Endothelial cell of umbilical vein (primary cell): ENCODE results near the gene VGLL1. TPM values are rescaled to one million over a fixed set of nuclear protein-coding genes. Genes with fewer than 3 reads are reported as not detected.

Experiments used
- BruUV-seq: library from RNA; stranded (reverse); fragments of 400-500 nt; replicated peaks from 2 replicates; lab custom pipeline; 2021; lab: Mats Ljungman, UMichigan
- CTCF ChIA-PET: fragments of 300-600, 350-600 bp; sonication (Branson Sonifier 250); formaldehyde crosslinking; loops from one replicate; lab custom pipeline; 2021; ENCODE audit warnings: antibody characterized with exemption, inconsistent platforms; lab: Charles Lee
- POLR2A ChIA-PET: fragments of 300-600, 350-600 bp; sonication (Branson Sonifier 250); formaldehyde crosslinking; loops from one replicate; lab custom pipeline; 2021; ENCODE audit warnings: antibody characterized with exemption, inconsistent platforms; lab: Charles Lee
- DNase-seq: peaks from one replicate; pipeline ENCODE4 v3.0.0-alpha.2; 2011; ENCODE audit warnings: low read depth, low spot score
- FAIRE-seq: peaks from 2 replicates; lab custom pipeline; 2011; peaks lifted over from hg19 to GRCh38; lab: Jason Lieb, UNC
- H2AFZ ChIP-seq: 2 replicates; pipeline ENCODE4 v1.6.0; 2012; ENCODE audit warnings: low read depth, low read length, control low read depth, inconsistent platforms
- H3K27ac ChIP-seq: 2 replicates; pipeline ENCODE4 v1.5.1; 2011; ENCODE audit warnings: low read depth, mild to moderate bottlenecking, control low read depth, low read length, moderate library complexity; ENCODE audit not compliant: insufficient read depth
- H3K27me3 ChIP-seq, 2 experiments: 2 replicates each; pipeline versions ENCODE4 v1.6.0 to v1.6.1; 2011; ENCODE audit warnings: low read length in 2 of 2, mixed read lengths in 1 of 2; ENCODE audit not compliant: control insufficient read depth in 2 of 2, insufficient read depth in 2 of 2
- H3K36me3 ChIP-seq, 2 experiments: 2 replicates in 1 of 2; 3 replicates in 1 of 2; pipeline ENCODE4 v1.5.1; 2011; ENCODE audit warnings: low read length in 2 of 2, mild to moderate bottlenecking in 1 of 2, moderate library complexity in 1 of 2; ENCODE audit not compliant: control insufficient read depth in 2 of 2, insufficient read depth in 2 of 2; ENCODE audit errors: extremely low read depth in 1 of 2
- H3K4me1 ChIP-seq: 3 replicates; pipeline ENCODE4 v1.5.1; 2011; ENCODE audit warnings: mild to moderate bottlenecking, low read length; ENCODE audit not compliant: control insufficient read depth, insufficient read depth; ENCODE audit errors: extremely low read depth
- H3K4me2 ChIP-seq: 2 replicates; pipeline ENCODE4 v1.6.1; 2011; ENCODE audit warnings: low read length, control low read depth, mixed read lengths; ENCODE audit not compliant: insufficient read depth
- H3K4me3 ChIP-seq, 3 experiments: fragments of 200-600 bp in 1 of 3; sonication (generic), shearing (Covaris generic) in 1 of 3; replicated peaks in 1 of 3; 2 replicates each; pipeline ENCODE4 v1.5.1; 2011 to 2016; ENCODE audit warnings: control low read depth in 3 of 3, low read length in 3 of 3, mild to moderate bottlenecking in 2 of 3, inconsistent platforms in 1 of 3, low read depth in 1 of 3, moderate library complexity in 1 of 3; ENCODE audit not compliant: insufficient read depth in 1 of 3
- H3K79me2 ChIP-seq: 2 replicates; pipeline ENCODE4 v1.6.0; 2012; ENCODE audit warnings: low read length, inconsistent platforms; ENCODE audit not compliant: control insufficient read depth, insufficient read depth
- H3K9ac ChIP-seq: replicated peaks from 2 replicates; pipeline ENCODE3; 2011; ENCODE audit warnings: low read length, control low read depth; ENCODE audit not compliant: insufficient read depth; ENCODE audit errors: extremely low read depth
- H3K9me1 ChIP-seq: replicated peaks from 3 replicates; pipeline ENCODE4 v1.6.0; 2011; ENCODE audit warnings: mild to moderate bottlenecking, low read length; ENCODE audit not compliant: control insufficient read depth, insufficient read depth; ENCODE audit errors: extremely low read depth
- H3K9me3 ChIP-seq: replicated peaks from 2 replicates; pipeline ENCODE4 v1.5.1; 2012; ENCODE audit warnings: low read length, inconsistent platforms; ENCODE audit not compliant: control insufficient read depth, insufficient read depth
- H4K20me1 ChIP-seq: replicated peaks from 2 replicates; pipeline ENCODE3; 2011; ENCODE audit warnings: mild to moderate bottlenecking, low read length; ENCODE audit not compliant: control insufficient read depth, insufficient read depth; ENCODE audit errors: extremely low read depth
- EZH2 ChIP-seq: IDR thresholded peaks from 2 replicates; pipeline ENCODE4 v1.6.1; 2012; ENCODE audit warnings: borderline replicate concordance, low read depth, mild to moderate bottlenecking, moderate library complexity, low read length, inconsistent platforms; ENCODE audit not compliant: severe bottlenecking
- FOS ChIP-seq: IDR thresholded peaks from 2 replicates; pipeline ENCODE4 v1.6.1; 2011; ENCODE audit warnings: mild to moderate bottlenecking, low read length, moderate library complexity, borderline replicate concordance; ENCODE audit not compliant: insufficient read depth
- GATA2 ChIP-seq: IDR thresholded peaks from 2 replicates; pipeline ENCODE4 v1.7.0; 2011; ENCODE audit warnings: low read depth, mild to moderate bottlenecking, moderate library complexity, mixed read lengths, low read length; ENCODE audit not compliant: insufficient read length, insufficient read depth
- JUN ChIP-seq: IDR thresholded peaks from 2 replicates; pipeline ENCODE4 v1.6.1; 2011; ENCODE audit warnings: borderline replicate concordance, low read depth; ENCODE audit not compliant: insufficient read length, insufficient read depth
- MYC ChIP-seq: IDR thresholded peaks from one replicate; pipeline ENCODE4 v1.6.1; 2011; ENCODE audit warnings: mild to moderate bottlenecking, low read depth, low read length
- POLR2A ChIP-seq: IDR thresholded peaks from 2 replicates; pipeline ENCODE4 v1.6.1; 2012; ENCODE audit warnings: low read depth, mild to moderate bottlenecking, control low read depth, low read length
- POLR2AphosphoS5 ChIP-seq: IDR thresholded peaks from 2 replicates; pipeline ENCODE4 v1.6.1; 2012; ENCODE audit warnings: low read depth, mild to moderate bottlenecking, control low read depth, low read length, moderate library complexity; ENCODE audit not compliant: insufficient read depth
- dilution Hi-C: fragments of 300-500 bp; cut with MboI; formaldehyde crosslinking; loops from one replicate; pipeline ENCODE4 v1.15.0; 2019; ENCODE audit warnings: low sequenced_read_pairs; ENCODE audit not compliant: extremely low pct_ligation_motif_present
- intact Hi-C: fragments of 100-400 bp; cut with micrococcal nuclease; formaldehyde crosslinking; loops from one replicate; pipeline ENCODE4 v1.10.0; 2022
- polyA plus RNA-seq, 4 experiments: library from polyadenylated mRNA; depleted of rRNA in 3 of 4; stranded (reverse) in 3 of 4; unstranded in 1 of 4; fragments of >200 nt; gene quantifications; 2 replicates each; pipeline versions ENCODE4 v1.2.1 to v1.2.3, GENCODE V29; 2011 to 2012; ENCODE audit warnings: missing spikeins in 1 of 4
- total RNA-seq: library from RNA; stranded (reverse); gene quantifications from 2 replicates; pipeline ENCODE4 v1.2.3, GENCODE V29; 2021
- TF ChIP-seq, protein P1 (sequence below): IDR thresholded peaks from 2 replicates; pipeline ENCODE4 v1.6.1; 2011; ENCODE audit not compliant: insufficient read depth, insufficient read length
- TF ChIP-seq, protein P2 (sequence below), 2 donors: IDR thresholded peaks; 1 replicate in 1 of 2; 2 replicates in 1 of 2; pipeline ENCODE4 v1.5.1; 2011; ENCODE audit warnings: low read length in 2 of 2, mild to moderate bottlenecking in 2 of 2, moderate library complexity in 2 of 2, control low read depth in 1 of 2, inconsistent platforms in 1 of 2, low read depth in 1 of 2; ENCODE audit not compliant: insufficient read depth in 1 of 2; ENCODE audit errors: extremely low read depth in 1 of 2

Gene VGLL1
- total and polyA plus RNA-seq, 2 donors (not counting 3 experiments of a cell fraction or from before 2014, with no cell fraction given): not detected

DNA sequence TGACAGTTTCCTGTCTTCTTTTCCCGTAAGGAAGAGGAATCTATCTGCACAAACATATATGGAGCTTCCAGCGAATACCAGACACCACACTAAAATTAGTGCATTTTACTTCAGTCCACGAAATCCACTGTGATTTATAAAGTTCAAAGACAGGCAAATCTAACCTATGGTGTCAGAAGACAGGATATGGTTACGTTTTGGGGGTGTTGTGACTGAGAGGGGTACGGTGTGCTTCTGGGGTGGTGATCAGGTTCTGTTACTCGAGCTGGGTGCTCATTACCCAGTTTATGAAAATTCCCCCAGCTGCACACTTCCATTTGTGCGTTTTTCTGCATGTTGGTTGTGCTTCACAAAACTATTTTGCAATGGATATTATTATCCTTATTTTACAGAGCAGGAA is 10.3 kb downstream of the VGLL1 start:
- no peaks in the 10 kb centered on the region for H3K27me3 ChIP-seq
- no peaks in the 10 kb centered on the region for H3K79me2 ChIP-seq
- H2AFZ ChIP-seq: no peak overlapping the region
- no peak overlapping the region for H3K9ac ChIP-seq
- no TSS peak for BruUV-seq
- H3K27ac ChIP-seq: no peak overlapping the region
- FAIRE-seq (no peak), DNase-seq (no peak)
- intact Hi-C loops (no loop called here), dilution Hi-C loops (no loop called here)
- H4K20me1 ChIP-seq: no peaks in the 10 kb centered on the region
- TF ChIP-seq, protein P1, sequence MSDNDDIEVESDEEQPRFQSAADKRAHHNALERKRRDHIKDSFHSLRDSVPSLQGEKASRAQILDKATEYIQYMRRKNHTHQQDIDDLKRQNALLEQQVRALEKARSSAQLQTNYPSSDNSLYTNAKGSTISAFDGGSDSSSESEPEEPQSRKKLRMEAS: no peak
- no peak for TF ChIP-seq JUN
- no peak for TF ChIP-seq EZH2
- TF ChIP-seq POLR2A: no peak
- TF ChIP-seq, protein P2, sequence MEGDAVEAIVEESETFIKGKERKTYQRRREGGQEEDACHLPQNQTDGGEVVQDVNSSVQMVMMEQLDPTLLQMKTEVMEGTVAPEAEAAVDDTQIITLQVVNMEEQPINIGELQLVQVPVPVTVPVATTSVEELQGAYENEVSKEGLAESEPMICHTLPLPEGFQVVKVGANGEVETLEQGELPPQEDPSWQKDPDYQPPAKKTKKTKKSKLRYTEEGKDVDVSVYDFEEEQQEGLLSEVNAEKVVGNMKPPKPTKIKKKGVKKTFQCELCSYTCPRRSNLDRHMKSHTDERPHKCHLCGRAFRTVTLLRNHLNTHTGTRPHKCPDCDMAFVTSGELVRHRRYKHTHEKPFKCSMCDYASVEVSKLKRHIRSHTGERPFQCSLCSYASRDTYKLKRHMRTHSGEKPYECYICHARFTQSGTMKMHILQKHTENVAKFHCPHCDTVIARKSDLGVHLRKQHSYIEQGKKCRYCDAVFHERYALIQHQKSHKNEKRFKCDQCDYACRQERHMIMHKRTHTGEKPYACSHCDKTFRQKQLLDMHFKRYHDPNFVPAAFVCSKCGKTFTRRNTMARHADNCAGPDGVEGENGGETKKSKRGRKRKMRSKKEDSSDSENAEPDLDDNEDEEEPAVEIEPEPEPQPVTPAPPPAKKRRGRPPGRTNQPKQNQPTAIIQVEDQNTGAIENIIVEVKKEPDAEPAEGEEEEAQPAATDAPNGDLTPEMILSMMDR (IDR thresholded peaks at IDR 0.05; ENCODE audit: extremely low read depth in 1 of 2, insufficient read depth in 1 of 2, low read depth in 1 of 2, low read length in 2 of 2): no peak
- TF ChIP-seq POLR2AphosphoS5: no peak
- no peak for TF ChIP-seq GATA2
- TF ChIP-seq MYC: no peak
- no peak for TF ChIP-seq FOS
- H3K4me3 ChIP-seq: no peak overlapping the region
- H3K9me3 ChIP-seq: no peaks in the 10 kb centered on the region
- no peaks in the 10 kb centered on the region for H3K9me1 ChIP-seq
- no peaks in the 10 kb centered on the region for H3K36me3 ChIP-seq
- H3K4me2 ChIP-seq: no peak overlapping the region
- no peaks in the 10 kb centered on the region for H3K4me1 ChIP-seq
- POLR2A ChIA-PET: no interaction called here
- CTCF ChIA-PET: no interaction called here
